NCI-H1436 (cell line): ENCODE results near the gene ADK.
"Not testable (repeated sequence)": the region's sequence is repeated elsewhere in the genome, so short reads cannot be mapped to it uniquely, and the experiment has no call there.

Experiments used
- DNase-seq: peaks from one replicate; lab custom pipeline; 2025; lab: John Stamatoyannopoulos, UW

ADK gene

DNA sequence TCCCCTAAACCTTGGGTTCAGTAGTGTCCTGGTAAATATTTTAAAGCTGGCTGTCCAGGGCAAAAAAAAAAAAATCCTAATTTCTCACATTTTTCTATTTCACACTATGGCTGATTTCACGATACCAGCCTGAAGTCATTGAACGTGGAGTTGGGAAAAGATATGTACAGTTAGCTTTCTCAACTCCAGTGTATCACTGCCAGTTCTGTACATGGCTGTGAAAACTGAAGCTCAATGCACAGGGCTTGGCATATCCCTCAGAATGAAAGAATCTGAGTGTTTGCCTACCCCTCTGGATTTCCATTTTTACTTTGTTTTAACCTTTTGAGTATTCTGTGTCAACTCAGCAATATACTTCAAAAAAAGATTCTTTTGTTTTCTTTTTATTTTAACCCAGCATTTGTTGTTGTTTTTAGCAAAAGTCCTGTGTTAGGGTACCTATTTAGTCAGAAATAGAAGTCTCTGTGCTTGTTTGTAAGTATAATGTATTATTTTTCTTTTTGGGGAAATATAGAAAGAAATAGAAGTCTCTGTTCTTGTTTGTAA lies 274.5 kb downstream of the ADK start:
- no peak for DNase-seq

GRCh38 chr10:74431816-74432215 lies 280.8 kb downstream of the ADK start:
- DNase-seq = no peak

GRCh38 chr10:74432841-74433594 lies 282.0 kb downstream of the ADK start:
- peak; percentile 58 for DNase-seq

DNA sequence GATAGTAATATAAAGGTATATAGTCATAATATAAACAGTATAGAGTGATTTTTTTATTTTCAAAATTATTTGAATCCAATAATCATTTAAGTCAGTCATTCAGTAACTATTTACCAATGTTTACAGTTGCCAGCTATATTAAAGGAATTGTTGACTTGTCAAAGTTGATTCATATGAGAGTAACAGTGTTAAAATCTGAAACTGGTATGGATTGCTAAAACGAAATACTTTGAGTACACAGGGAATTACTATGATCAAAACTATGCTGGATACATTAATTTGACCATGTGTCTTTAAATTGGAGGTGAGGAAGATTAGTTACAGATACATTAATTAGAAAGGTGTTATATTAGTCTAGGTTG lies 282.6 kb downstream of the ADK start:
- DNase-seq = no peak

DNA sequence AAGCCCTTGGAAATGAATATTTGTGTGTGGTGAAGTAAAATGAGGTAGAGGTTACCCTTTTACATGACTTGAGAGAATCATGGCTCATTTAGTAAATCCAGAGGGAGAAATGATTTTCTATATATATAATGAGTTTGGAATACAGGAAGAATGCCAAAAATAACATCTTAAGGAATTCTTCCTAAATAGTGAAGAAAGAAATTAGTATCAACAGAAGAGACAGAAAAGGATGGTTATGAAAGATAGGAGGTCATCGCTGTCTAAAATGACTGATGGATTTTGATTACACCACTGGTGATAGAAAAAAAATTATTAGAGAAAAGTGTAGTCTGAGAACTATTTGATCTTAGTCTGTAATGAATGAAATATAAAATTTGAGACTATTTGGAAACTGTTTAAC lies 283.0 kb downstream of the ADK start:
- DNase-seq = no peak

DNA sequence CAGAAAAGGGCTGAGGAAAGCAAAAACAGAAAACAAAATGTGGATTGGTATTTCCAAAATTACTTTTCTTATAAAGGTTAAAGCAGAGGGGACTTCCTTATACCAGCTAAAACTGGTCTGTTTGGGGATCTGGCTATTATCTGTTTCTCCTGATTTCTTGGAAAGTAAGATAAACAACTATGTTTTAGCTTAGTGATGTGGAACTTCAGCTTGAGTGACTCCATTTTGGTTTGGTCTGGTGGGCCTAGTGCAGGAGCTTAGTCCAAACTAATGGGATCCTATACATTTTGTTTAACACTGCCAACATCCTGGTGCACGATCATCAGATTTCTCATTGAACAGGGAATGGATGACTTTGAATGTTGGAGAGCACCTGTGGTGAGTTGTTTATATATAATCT lies 283.5 kb downstream of the ADK start:
- no peak for DNase-seq

DNA sequence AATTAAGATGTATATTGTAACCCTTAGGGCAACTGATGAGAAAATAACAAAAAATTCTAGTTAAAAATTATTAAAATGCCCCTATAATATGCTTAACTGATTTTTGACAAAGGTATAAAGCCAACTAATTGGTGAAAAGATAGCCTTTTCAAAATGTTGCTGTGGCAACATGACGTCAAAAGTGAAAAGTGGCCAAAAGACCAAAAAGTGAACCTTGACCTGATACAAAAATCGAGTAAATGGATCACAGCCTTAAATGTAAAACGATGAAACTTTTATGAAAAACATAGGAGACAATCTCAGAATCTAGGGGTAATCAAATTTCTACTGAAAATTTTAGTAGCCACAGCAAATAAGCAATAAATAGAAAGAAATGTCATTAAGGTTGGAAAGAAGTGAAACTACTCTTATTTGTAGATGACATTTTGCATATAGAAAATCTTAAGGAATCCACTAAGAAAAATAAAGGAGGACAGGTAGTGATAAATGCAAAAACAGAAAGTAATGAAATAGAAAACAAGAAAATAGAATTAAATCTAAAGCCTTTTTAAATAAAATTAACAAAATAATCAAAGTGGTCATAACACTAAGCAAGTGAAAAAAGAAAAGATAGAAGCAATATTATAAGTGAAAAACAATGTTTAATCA lies 285.6 kb downstream of the ADK start:
- no peak for DNase-seq

DNA sequence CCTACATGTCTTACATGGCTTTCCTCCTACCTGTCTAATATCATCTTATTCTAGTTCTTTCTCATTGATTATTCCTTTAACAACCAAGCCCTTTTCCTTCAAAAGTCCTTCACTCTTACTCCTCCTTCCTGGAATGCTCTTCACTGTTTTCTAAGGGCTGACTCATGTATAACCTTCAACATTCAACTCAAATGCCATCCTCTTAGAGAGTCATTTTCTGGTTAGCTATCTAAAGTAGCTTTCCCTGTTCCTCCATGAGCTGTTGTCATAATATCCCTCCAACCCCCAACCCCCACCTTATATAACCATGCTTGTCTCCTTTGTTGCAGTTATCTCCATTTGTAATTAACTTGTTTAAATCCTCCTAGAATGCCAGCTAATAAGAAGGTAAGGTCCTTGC lies 286.8 kb downstream of the ADK start:
- DNase-seq = no peak

DNA sequence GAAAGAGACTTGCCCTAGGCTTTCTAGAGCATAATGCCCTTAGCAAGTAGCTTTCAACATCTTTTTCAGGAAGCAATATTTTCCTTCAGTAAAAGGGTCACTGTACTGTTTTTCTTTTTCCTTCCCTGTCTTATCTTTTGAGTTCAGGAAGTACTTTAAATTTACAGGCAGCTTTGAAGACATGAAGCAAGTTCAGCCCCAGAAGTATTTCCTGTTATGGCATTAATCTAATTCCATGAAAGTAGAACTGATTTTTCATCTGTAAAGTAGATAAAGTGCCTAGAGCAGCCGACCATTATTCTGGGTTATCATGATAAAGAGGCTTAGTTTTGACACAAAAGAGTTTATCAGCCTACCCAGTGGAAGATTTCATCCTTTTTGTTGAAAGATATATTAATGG lies 288.2 kb downstream of the ADK start:
- DNase-seq = no peak

GRCh38 chr10:74445493-74445892 lies 294.5 kb downstream of the ADK start:
- DNase-seq = no peak

DNA sequence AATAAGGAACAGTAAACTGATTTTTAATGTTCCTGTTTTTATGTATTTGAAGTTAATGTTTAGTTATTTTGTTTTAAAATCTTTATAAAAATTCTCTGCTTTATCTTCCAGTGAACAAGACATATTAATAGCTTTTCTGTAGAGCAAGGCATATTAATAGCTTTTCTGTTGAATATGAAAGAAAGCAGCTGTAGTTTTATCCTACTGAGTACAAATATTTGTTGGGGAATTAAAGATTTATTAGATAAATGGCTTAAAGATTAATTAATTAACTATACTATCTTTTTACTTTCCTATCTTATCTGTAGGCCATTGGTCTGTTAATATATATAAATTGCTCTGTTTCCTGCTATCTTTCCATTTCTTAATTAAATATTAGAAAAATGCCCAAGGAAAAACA lies 299.6 kb downstream of the ADK start:
- DNase-seq = no peak

DNA sequence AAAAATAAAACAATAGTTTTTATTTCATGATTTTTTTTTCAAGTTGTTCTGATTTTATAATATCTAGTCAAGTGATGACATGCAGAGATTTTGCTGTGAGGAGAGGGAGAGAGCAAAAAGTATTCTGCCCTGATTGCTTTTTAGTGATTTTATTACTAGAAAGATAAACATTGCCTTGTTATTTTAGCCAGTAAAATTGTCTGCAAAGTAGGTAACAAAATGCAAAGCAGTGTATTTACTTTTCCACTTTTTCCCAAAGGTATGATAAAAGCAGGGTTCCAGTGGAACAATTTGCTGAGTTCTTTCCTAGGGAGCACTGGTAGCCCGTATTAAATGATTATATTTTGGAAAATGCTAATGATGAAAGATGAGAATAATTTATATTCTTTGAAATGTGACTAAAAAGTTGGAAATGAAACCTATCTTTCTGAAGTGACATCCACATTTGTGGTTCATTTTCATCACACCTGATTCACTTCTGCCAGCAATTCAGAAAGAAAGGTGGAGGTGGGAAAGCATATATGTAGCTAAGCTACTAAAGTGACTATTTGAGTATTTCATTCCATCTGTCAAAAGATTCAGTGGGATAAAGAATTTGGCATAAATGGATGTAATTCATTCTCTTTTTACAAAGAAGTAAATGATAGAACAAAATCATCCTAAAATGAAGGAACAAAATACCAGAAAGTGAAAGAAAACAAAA lies 300.3 kb downstream of the ADK start:
- DNase-seq = no peak

DNA sequence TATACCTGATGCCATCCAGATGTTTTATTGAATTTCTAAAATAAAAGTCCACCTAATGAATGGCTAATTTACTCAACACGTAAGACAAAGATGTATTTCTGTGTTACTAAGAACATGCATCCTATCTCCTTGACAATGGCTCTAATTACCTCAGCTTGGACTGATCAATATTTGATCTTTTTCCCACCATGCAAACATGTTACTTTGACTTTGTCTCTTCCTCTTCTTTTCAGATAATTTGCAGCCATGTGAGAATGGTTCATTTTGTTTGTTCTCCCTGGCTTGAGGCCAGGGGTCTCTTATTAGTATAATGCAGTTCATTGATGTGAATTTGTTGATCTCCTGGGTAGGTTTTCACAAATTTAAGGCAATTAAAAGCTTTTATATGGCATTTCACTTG lies 302.1 kb downstream of the ADK start:
- DNase-seq = peak; percentile 14

DNA sequence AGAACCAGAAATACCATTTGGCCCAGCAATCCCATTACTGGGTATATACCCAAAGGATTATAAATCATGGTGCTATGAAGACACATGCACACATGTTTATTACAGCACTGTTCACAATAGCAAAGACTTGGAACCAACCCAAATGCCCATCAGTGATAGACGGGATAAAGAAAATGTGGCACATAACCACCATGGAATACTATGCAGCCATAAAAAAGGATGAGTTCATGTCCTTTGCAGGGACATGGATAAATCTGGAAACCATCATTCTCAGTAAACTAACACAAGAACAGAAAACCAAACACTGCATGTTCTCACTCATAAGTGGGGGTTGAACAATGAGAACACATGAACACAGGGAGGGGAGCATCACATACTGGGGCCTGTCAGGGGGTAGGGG lies 306.5 kb downstream of the ADK start:
- DNase-seq = not testable (repeated sequence)

- DNase-seq = no peak
Observed at GRCh38 chr10:74460812-74461211, 309.8 kb downstream of the ADK start.

- no peak for DNase-seq
Observed at GRCh38 chr10:74474022-74474713, 323.1 kb downstream of the ADK start.

- not testable (repeated sequence) for DNase-seq
Observed at GRCh38 chr10:74476162-74476706, 325.2 kb downstream of the ADK start.

DNA sequence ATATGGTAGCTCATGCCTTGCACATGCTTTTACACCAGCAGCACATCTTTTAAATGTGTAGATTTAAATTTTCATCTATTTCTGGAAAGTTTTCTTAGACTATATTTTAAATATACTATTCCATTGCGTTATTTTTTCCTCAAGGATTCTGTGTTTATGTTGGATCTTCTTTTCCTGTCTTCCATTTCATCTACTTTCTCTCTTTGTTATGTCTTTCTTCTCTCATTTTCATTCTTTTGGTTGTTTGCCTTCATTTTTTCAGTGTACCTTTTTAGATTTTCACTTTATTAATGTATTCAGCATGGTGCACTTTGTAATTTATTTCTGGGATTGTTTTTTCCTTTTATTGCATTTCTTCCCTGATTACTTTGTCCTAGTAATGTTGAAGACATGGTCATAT lies 329.8 kb downstream of the ADK start:
- no peak for DNase-seq

- DNase-seq = no peak
Observed at GRCh38 chr10:74483356-74483755, 332.3 kb downstream of the ADK start.

GRCh38 chr10:74485283-74485682 lies 334.3 kb downstream of the ADK start:
- no peak for DNase-seq

- no peak for DNase-seq
Observed at GRCh38 chr10:74486659-74487058, 335.6 kb downstream of the ADK start.

DNA sequence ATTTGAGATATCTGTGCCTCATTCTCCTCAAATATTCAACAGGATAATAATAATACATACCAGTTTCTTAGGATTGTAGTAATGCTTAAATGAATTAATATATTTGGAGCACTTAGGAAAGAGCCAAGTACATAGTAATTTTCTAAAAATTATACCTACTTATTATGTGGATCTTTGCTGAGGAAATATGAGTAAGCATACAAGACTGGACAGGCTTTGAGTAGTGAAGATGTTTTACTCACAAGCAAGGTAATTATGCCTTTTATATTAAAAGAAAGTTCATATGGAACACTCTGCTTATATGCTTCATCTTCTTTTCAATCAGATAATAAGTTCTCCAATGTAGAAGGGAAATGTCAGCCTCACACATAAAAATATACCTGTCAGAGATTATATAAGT lies 337.9 kb downstream of the ADK start:
- no peak for DNase-seq
